HPDE6-E6E7 (cell line): ENCODE results near the gene LEO1.
A peak's percentile ranks its signal among the peaks of the same experiment; 100 is the strongest.

ENCODE experiments used
- DNase-seq: peaks from one replicate; pipeline ENCODE4 v3.0.0; 2011; ENCODE audit warnings: missing footprints; ENCODE audit errors: extremely low spot score

The LEO1 gene

GRCh38 chr15:51931638-51932037 lies 39.9 kb downstream of the LEO1 start:
- no peak for DNase-seq

- DNase-seq: no peak
Measured at GRCh38 chr15:51931016-51931415, 40.6 kb downstream of the LEO1 start.

GRCh38 chr15:51926809-51927208 lies 44.8 kb downstream of the LEO1 start:
- DNase-seq: no peak

GRCh38 chr15:51924156-51925068 lies 47.2 kb downstream of the LEO1 start:
- no peak for DNase-seq

GRCh38 chr15:51917493-51917892 lies 54.1 kb downstream of the LEO1 start:
- DNase-seq: no peak

- DNase-seq: no peak
Measured at GRCh38 chr15:51912528-51912927, 59.0 kb downstream of the LEO1 start.

GRCh38 chr15:51909584-51909983 lies 62.0 kb downstream of the LEO1 start:
- DNase-seq: no peak

GRCh38 chr15:51908316-51908715 lies 63.3 kb downstream of the LEO1 start:
- no peak for DNase-seq

- peak; percentile 53 for DNase-seq
Measured at GRCh38 chr15:51907136-51907862, 64.3 kb downstream of the LEO1 start.

GRCh38 chr15:51904931-51905330 lies 66.6 kb downstream of the LEO1 start:
- DNase-seq: no peak

- no peak for DNase-seq
Measured at GRCh38 chr15:51904421-51904820, 67.2 kb downstream of the LEO1 start.

- DNase-seq: no peak
Measured at GRCh38 chr15:51889486-51889885, 82.1 kb downstream of the LEO1 start.

GRCh38 chr15:51888593-51889195 lies 82.9 kb downstream of the LEO1 start:
- no peak for DNase-seq
